ENCODE measurements around the gene LRP8.

LRP8 gene

DNA sequence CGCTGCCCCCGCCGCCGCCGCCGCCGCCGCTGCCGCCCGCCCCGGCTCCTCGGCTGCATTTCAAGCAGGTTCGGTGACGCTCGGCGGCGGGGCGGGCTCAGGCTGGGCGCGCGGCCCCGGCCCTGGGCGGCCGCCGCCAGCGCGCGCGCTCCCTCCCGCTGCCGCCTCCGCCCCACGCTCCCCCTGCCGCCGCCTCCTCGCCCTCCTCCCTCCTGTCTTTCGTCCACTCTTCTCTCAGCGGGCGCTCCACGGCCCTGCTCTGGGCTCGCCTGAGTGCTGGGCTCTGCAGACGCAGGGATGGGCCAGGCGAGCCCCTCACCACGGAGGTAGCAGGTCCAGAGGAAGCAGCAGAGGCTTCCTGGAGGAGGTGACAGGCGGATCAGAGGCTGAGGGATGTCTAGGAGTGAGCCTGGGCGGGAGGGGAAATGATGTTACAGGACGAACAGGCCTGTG is at the start of gene LRP8:
Gene LRP8 (minus strand): TSS at position 62 of the 453 bp plus-strand sequence. CDS start 158 bp downstream, outside the sequence.
- DNase-seq (ENCODE audit: low read depth in 2 of 2), result peak; percentile 58 to 66

DNA sequence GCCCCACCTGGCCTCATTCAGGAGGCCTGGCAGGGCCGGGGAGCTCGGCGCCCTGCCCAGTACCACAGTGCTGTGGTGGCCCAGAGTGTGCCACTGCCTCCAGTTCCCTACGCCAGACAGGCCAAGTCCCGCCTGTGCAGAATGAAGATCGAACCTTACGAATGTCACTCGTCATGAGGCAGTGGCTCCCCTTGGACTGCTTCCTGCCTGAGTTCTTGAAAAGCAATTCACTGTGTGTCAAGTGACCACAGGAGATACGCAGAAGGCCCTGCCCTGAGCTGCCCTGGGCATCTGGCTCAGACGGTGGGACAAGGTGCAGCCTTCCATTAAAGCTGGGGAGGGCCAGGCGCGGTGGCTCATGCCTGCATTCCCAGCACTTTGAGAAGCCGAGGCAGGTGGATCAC is 49.6 kb upstream of the LRP8 start:
- no peak for DNase-seq (ENCODE audit: low read depth in 2 of 2)

- DNase-seq (ENCODE audit: low read depth in 2 of 2), result no peak
Measured at GRCh38 chr1:53376742-53377437, 49.0 kb upstream of the LRP8 start.

- no peak for DNase-seq (ENCODE audit: low read depth in 2 of 2)
Measured at GRCh38 chr1:53376041-53376461, 48.2 kb upstream of the LRP8 start.

DNA sequence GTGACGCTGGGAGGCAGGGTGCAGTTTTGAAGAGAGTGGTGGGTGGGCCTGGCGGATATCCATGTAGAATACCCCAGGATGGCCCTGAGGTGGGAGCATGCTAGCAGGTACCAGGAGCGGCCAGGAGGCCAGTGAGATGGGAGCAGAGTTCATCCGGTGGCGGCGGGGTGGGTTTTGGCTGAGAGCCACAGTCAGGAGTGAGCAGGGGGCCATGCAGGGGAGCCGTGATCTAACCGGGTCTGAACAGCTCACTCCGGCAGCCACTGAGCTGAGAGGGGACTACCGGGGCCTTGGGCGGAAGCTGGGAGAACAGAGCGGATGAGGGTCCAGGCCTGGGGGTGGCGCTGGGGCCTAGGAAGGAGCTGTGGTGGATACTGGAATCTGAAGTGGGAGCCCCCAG is 47.6 kb upstream of the LRP8 start:
- no peak for DNase-seq (ENCODE audit: low read depth in 2 of 2)

DNA sequence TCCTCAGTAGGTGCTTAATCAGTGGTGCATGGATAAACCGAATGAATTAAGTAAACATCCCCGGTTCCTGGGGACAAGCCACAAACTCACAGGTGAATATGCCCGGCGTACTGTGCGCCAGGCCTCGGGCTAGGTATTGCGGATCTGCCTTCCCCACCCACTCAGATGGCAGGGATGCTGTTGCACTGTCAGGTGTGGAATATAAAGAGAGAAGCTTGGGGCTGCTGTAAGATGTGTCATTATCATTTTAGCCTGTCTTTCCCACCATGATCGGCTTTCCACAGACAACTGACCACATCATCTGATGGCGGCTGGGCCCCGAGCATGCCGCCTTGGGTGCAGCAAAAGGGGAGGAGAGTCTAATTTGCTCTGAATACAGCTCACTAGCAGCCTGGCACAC is 45.4 kb upstream of the LRP8 start:
- DNase-seq (ENCODE audit: low read depth in 2 of 2), result no peak

DNA sequence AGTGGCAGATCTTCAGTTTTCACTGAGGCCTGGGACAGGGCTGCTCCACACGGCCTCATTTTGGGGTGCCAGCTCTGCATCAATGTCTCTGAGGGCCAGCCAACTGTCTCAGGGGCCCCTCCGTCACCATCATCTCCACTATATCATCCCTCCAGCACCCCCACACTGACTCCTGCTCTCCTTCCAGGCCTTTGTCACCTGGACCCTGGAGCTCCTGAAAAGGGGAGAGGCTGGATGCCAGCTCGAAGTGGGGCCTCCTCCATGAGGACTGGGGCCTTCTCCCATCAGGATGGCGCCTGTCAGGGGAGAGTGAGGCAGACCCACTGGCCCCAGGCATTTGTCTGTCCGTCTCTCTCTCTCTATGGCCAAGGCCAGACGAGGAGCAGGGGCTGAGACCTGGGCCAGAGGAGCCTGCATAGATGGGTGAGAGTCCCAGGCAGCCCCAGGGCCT is 44.7 kb upstream of the LRP8 start:
- DNase-seq (ENCODE audit: low read depth in 2 of 2), result no peak

DNA sequence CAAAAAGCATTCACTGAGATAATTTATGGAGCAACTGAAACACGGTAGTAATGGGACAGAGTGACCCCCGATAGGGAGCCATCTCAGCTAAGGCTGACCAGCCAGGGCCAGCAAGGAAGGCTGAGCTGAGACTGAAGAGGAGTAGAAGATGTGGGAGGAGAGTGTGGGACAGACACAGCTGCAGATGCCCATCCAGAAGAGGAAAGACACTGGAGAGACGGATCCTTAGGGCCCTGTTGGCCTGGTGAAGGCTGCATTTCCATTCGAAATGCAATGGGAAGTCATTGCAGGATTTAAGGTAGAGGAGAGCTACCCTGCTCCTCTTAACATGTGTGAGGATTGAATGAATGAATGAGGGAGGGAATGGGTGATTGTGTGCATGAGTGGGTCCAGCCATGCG is 44.0 kb upstream of the LRP8 start:
- DNase-seq (ENCODE audit: low read depth in 2 of 2), result no peak

- DNase-seq (ENCODE audit: low read depth in 2 of 2), result no peak
Measured at GRCh38 chr1:53371121-53371666, 43.3 kb upstream of the LRP8 start.

- no peak for DNase-seq (ENCODE audit: low read depth in 2 of 2)
Measured at GRCh38 chr1:53370369-53370961, 42.6 kb upstream of the LRP8 start.

- DNase-seq (ENCODE audit: low read depth in 2 of 2), result no peak
Measured at GRCh38 chr1:53369761-53370160, 41.9 kb upstream of the LRP8 start.

GRCh38 chr1:53369034-53369750 is 41.3 kb upstream of the LRP8 start:
- DNase-seq (ENCODE audit: low read depth in 2 of 2), result no peak

GRCh38 chr1:53368314-53369033 is 40.6 kb upstream of the LRP8 start:
- no peak for DNase-seq (ENCODE audit: low read depth in 2 of 2)

- DNase-seq (ENCODE audit: low read depth in 2 of 2), result no peak
Measured at GRCh38 chr1:53367503-53368313, 39.8 kb upstream of the LRP8 start.

DNA sequence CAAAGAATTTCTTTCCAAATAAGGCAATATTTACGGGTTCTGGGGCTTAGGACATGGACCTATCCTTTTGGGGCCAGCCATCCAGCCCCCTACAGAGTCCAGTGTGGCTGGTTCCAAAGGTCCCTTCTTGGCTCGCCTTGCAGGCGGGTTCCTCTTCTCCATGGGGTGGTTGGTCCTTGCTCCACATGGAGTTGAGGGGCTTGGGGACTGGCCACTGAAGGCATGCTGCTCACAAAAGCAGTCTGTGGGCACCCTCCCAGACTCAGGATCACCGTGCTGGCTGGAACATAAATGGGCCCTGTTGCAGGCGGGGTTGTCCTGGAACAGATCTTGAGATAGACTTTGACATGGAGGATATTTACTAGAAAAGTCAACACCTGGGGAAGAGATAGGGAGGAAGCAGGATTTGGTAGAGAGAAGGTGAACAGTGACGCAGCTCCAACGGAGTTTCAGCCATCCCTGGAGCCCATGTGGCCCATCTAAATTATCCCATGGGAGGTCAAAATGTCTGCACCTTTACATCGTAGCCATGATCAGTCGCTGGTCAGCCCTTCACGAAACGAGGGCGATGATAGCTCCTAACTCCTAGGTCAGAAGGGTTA is 39.1 kb upstream of the LRP8 start:
- DNase-seq (ENCODE audit: low read depth in 2 of 2), result no peak

GRCh38 chr1:53365437-53366063 is 37.7 kb upstream of the LRP8 start:
- DNase-seq (ENCODE audit: low read depth in 2 of 2), result no peak

- no peak for DNase-seq (ENCODE audit: low read depth in 2 of 2)
Measured at GRCh38 chr1:53362851-53363642, 35.2 kb upstream of the LRP8 start.

GRCh38 chr1:53362270-53362669 is 34.4 kb upstream of the LRP8 start:
- DNase-seq (ENCODE audit: low read depth in 2 of 2), result no peak

DNA sequence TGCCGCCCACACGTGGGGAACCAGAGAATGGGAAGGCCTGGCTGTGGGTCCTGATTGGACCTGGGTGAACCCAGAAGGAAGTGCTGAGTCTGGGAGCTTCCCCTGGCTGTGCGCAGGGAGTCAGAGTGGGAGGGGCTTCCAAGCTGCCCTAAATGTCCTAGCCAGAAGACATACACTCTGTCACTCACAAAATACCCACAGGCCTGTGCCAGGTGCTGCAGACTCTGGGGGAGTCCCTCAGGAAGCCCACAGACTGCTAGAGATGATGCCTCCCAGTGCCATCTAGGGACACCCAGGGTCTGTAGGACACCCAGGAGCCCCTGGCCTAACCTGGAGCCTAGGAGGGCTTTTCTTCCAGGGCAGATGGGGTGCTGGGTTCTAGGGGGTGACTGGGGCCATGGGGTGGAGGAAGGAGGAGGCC is 33.7 kb upstream of the LRP8 start:
- no peak for DNase-seq (ENCODE audit: low read depth in 2 of 2)

Measured in stimulated activated CD8-positive, alpha-beta memory T cell treated with anti-CD3 and anti-CD28 coated beads, Interleukin-15, amount 100 ng/mL, for 4 hours (primary cell).